Activated naive CD4-positive, alpha-beta T cell (primary cell): Measurements from ENCODE around the gene OCA2.

ENCODE experiments used
- DNase-seq, 4 experiments: peaks; one replicate each; lab custom pipeline; 2025; lab: John Stamatoyannopoulos, UW

Gene OCA2

DNA sequence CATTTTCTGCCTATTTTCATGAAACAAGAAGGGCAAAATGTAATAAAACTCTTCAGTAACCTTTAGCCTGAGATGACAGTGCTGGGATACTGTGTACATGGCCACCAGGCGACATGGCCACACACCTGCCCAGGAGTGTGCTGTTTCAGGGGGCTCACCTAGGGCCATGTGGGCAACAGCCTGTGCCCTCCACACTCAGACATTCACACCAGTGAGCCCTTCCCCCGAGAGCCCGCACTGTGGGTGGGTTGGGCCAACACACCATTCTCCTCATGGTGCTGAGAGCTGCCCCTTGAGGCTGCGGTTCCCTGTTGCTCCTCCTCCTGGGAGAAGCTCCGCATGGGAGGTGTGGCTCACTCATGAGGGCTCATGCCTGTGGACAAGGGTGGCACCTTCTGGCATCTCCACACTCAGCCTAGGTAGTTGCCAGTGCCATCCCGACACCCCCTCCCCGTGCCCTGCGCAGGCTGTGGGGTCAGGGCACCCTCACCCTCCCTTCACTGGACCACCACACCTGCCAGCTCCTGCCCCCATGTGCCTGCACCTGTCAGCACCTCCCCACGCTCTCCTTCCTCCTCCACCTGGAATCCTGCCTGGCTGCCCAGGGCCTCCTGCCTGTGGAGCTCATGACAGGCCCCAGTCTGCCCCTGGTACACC is 19.7 kb downstream of the OCA2 start:
- no peak for DNase-seq

DNA sequence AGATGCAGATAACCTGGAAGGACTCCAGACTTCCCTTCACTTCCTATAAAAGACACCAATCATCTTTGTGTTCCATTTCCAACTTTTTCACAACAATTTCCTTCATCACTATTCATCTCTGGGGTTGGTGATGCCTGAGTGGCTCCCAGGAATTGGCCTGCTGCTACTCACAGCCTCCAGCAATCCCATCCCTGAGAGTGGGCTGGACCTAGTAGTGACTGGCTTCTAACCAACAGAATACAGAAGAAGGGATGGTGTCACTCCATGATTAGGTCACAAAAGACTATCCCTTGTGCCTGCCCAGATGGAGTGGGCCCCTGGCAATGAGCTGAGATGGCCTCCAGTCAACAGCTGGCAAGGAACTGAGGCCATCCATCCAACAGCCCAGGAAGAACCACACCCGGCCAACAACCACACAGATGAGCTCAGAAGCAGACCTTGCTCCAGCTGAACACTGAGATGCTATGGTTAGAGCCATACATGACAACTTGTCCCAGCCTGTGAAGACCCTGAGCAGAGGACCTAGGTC is 20.9 kb downstream of the OCA2 start:
- DNase-seq: no peak

DNA sequence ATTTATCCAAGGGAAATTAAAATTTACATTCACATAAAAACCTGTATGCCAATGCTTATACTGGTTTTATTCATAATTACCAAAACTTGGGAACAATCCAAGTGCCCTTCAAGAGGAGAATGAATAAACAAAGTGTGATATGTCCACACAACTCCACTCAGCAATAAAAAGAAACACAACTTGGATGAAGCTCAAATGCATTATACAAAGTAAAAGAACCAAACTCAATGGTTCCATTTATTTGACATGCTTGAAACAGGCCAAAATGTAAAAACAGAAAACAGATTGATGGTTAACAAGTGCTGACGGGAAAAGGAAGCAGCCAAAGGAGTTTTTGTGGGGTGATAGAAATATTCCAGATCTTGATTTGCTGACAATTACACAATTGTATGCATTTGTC is 23.5 kb downstream of the OCA2 start:
- DNase-seq: no peak

DNA sequence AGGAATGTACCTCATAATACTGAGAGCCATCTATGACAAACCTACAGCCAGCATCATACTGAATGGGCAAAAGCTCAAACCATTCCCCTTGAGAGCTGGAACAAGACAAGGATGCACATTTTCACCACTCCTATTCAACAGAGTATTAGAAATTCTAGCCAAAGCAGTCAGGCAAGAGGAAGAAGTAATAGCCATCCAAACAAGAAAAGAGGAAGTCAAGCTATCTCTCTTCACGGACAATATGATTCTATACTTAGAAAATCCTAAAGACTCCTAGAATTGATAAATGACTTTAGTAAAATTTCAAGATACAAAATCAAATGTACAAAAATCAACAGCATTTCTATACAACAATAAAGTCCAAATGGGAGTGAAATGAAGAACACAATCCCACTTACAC is 30.2 kb downstream of the OCA2 start:
- DNase-seq: no peak

DNA sequence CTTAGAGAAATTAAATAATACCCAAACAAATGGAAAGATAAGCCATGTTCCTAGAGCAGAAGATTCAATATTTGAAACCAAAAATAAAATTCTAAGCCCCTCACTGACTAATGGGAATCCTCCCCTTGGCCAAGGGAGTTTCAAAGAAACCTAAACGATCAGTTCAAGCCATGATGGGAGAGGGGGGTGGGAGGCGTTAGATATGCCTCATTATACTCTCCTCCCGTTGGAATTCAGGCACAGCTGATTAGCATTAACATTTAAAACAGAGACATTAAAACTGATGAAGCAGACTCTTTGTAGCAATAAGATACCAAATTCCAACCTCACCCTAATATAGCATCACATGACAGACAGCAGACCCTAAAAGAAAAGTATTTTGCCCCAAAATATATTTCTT is 32.9 kb downstream of the OCA2 start:
- no peak for DNase-seq

DNA sequence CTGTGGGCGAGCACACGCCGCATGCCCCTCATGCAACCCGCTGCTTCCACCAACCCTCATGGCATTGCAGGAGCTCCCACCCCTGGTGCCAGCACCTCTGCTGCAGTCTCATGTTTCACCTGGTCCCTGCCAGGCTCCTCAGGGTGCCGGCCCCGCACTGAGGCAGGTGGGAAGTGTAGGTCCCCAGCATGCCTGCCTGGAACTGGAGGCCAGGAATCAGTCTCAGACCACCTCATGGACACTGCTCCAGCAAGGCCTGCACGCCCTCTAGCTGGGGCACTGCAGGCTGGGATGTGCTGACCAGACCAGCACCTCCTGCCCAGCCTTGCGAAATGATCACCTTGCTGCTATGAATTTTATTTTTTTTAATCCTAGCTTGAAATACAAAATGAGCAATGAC is 39.1 kb downstream of the OCA2 start:
- no peak for DNase-seq

DNA sequence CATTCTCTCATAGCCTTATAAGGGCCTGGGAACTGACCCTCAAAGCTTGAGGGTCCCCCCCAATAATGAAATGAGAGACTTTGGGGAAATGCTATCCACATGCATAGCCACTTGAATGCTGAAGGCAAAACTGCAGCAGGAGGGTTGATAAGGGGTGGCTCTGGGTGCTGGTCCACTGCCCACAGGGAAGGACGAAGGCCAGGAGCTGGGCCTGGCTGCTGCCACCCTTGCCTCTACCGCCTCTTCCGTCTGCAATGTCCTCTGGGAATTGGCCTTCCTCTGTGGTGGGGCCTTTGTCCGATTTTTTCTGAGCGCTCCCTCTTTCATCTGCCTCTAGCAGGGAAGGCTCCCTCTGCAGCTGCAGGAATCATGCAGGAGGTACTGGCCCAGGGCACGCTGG is 41.0 kb downstream of the OCA2 start:
- no peak for DNase-seq

DNA sequence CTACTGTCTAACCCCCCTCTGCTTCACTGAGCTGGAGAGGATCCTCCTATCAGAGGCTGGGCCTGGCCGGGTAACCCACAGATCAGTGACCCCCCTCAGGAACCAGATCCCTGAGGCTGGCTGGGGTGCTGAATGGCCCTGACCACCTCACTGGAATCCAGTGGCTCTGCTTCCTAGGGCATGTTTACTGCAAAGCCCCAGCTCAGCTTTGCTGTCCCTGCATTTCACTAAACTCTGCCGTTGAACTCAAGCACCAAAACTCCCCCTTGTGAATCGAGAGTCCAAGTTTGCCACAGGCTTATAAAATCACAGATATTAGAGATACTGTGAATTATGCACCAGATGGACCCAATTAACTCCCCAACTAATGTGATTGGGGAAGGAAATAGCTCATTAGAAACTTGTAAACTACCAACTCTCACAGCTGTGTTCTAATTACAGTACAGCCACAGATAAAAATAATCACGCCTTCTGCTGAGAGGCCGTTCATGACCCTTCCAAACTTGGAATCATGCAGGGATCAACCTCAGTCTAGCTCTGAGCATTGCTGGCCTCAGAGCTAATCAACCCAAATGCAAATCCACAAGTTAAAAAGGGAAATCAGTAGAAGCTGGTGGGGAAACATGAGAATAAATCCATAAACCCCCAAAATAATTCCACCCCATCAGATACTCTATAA is 47.0 kb downstream of the OCA2 start:
- DNase-seq: no peak

DNA sequence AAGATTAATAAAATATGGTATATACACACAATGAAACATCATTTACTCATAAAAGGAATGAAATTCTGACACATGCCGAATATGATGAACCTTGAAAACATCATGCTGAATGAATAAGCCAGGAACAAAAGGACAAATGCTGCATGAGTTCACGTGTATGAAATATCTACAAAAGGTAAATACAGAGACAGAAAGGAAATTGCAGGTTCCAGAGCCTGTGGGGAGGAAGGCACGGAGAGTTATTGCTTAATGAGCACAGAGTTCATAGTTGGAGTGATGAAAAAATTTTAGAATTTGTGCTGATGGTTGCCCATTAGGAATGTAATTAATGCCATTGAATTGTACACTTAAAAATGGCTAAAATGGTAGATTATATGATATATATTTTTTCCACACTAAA is 49.5 kb downstream of the OCA2 start:
- no peak for DNase-seq

DNA sequence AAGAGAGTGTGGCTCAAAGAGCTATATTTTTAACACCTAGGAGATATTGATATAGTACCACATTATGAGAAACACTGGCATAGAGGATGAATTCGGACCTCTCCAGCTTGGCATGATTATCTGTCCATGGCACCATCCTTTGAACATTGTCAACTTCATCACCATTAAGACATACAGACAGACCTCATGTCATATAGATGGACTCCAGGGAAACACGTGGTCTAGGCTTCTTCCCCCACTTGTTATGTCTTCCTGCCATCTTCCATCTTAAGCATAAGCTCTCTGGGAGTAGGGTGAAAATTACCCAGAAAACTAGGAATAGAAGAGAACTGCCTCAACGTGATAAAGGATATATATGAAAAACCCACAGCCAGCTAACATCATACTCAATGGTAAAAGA is 51.8 kb downstream of the OCA2 start:
- DNase-seq: no peak

DNA sequence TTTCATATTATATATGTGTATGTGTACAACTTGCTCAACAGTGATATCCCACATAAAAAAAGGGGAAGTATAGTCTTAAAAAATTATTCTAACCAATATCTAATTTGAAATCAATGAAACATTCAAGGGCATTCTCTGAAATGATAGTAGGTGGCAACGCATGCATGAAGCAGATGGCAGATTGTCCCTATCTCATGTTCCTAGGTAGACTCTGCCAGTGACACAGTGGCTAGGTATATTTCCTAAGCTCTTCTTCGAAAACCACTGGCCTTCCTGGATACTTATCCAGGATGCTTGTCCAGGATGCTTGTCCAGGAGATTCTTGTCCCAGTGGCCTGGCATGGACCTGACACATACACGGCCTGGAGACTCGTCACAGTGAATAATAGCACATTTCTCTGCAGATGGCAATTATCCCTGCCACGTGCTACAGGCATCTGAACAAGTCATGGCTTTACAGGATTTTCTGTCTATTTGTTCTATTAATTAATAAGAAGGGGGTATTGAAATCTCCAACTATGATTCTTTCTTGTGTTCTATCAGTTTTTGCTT is 54.9 kb downstream of the OCA2 start:
- DNase-seq: no peak

DNA sequence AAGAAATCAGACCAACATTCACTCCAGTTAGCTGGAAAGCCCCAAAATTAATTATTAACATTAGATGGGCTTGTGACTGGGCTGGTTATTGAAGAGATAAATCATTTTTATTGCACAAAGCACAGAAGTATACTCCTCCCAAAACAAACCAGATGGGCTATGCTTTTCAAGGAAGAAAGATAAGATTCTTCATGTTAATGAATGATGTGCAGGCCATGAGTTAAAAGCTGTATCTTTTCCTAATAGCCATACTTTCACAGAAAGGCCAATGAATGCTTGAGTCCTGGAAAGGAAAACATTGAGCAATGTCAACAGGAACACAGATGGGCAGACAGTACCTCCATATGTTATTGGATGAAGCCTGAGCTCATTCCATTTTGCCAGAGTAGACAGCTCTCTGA is 55.4 kb downstream of the OCA2 start:
- DNase-seq: no peak

DNA sequence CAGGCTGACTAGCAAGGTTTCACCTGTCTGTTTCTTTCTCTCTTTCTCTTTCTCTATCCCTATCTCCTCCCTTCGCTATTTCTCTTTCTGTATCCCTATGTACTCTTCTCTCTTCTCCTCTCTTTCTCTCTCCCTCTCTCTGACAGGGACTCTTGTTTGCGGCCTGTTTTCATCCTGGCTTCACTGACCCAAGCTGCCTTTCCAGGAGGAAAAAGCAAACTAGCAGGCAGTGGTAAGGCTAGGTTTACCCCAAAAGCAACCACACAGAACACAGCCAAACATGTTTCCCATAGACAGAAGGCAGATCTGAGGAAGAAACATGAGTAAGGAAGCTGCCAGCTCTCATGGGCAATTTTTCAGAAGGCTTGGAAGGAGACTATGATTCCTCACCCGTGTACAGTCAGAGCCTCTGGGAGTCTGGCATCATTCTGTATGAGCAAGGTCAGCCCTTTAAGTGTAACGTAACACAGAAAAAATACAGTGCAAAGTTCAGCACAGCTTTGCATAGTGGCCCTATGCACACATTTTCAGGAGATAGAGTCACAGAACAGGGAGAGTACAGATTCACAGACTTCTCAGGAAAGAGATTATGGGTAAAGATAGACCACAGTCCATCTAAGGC is 61.0 kb downstream of the OCA2 start:
- DNase-seq: no peak

DNA sequence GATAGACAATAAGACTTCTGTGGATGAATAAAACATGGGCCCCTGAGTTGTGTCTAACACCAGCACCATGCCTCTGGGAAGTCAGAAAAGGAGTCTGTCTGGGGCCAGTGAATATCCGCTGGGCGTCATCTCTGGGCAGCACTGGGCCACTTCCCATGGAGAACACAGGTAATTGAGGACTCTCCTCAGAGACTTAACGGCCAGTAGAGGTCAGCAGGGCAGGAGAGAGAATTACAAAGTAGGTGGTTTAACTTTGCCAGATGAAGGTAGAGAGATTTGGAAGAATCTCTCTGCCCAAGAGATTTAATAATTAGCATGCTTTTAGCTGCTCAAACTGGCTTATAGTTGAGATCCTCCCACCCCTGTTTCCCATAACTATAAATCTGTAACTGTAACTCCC is 65.7 kb downstream of the OCA2 start:
- DNase-seq: no peak

DNA sequence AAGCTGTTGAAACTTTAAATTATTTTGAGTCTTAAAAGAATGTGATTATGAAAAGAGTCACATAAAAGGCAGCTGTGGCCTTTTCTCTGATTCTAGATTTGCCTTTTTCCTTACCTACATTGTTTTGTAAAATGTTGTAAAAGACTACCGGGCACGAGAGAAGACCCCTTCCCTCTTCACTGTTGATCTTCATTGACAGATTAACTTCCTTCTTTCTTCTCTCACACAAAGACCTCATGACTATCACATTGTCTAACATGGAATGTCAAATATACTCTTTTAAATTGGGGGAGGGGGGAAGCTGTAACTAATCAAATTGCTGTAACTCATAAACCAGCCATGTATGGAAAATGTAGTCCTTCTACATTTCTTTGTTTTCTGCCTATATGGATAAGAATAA is 68.3 kb downstream of the OCA2 start:
- DNase-seq: no peak

DNA sequence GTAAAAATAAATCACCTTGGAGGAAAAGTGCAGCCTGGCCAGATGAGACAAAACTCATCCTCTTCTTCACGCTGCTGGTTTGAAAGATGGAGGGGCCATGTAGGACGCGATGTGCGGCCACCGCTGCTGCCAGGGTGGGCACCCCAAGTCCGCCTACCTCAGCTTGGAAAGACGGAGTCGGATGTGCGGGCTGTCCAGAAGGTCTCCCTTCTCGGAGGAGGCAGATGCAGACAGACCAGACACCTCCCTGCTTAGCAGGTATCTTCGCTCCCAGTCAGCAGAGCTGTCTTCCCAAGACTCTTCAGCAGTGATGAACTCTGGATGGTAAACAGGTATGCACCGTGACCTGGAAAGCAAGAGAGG is 71.4 kb downstream of the OCA2 start:
- no peak for DNase-seq

DNA sequence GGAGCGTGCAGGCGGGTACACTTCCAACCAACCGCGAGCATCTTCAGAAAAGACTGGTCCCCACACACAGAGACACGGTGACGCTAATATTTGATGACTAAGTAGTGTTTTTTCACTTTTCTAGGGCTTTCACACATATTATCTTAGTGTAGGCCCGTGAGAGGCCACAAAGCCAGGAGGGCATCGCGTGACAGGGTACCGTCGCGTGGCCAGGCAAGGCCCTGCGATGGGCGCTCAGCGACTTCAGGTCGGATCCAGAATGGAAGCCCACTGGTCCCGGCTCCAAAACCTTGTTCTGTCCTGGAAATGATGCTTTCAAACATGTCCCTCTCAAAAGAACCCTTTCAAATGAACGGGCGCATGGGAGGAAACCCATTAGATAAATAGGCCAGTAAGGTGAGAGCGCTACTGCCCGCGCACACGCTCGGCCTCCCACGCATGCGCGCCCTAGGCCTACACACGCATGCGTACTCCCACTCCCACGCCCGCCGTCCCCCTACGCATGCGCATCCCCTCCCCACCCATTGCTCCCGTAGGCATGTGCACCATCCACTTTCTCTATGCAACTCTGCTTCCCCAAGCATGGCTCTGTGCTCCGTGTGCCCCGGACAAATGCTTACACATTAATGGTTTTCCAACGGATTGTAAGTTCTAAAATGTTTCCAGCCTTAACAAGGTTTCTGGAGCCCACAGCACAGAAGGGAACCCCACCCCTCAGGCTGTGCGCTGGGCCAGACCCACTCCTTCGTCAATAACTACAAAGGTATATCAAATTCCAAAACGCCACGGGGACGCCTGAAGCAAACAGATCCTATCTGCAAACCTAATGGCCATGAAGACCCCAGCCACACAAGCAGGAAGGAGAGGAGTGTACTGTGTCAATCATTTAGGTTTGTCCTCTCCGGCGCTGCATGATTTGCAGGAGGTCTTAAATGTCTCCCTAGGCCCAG is 72.1 kb downstream of the OCA2 start:
- no peak for DNase-seq

DNA sequence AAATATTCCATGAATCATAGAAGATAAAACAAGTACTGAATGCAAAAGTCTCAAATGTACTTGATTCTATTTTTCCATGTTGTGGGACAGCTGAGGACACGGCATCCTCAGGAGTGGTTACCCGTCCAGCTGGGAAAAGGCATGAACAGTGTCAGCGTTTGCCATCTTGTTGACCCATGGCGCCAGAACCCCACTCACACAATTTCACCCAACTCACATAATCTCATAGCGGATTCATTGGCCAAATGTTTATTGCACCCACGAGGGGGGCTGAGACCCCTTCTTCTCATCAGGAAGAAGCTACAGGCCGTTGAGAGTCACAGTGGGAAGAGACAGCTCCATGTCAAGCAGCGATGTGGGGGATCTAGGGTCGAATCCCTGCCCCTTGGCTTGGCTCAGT is 72.9 kb downstream of the OCA2 start:
- DNase-seq: no peak

DNA sequence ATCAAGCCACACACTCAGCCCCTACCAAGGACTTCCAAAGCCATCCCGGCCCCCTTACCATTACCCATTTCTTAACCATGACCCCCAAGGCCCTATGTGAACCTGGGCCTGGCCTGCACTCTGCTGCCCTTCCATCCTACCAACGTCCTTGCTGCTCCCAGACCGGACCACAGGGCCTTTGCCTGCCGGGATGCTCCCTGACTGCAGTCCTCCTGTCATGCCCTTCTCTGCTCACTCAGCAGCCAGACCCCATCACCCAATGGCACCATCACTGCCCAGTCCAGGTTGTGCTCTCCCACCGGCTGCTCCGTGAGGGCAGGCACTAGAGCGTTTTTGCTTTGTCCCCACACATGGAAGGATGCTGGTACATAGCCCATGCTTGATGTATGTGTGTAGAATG is 73.7 kb downstream of the OCA2 start:
- no peak for DNase-seq

DNA sequence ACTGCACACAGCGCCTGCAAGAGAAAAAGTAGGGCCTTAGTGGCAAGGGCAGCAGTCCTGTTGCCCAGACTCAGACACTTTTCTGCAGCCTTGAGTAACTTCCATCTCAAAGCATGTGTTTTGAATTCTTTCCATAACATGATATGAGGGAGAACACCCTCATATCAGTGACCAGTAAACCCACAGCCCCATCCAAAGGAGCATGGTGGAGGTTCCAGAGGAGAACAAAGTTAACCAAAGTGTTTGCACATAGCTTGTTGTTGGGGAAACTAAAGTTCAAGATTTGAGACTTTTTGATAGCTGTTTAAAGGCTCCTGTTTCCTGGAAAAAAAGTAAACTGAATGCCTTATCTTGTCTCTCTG is 74.2 kb downstream of the OCA2 start:
- DNase-seq: no peak

DNA sequence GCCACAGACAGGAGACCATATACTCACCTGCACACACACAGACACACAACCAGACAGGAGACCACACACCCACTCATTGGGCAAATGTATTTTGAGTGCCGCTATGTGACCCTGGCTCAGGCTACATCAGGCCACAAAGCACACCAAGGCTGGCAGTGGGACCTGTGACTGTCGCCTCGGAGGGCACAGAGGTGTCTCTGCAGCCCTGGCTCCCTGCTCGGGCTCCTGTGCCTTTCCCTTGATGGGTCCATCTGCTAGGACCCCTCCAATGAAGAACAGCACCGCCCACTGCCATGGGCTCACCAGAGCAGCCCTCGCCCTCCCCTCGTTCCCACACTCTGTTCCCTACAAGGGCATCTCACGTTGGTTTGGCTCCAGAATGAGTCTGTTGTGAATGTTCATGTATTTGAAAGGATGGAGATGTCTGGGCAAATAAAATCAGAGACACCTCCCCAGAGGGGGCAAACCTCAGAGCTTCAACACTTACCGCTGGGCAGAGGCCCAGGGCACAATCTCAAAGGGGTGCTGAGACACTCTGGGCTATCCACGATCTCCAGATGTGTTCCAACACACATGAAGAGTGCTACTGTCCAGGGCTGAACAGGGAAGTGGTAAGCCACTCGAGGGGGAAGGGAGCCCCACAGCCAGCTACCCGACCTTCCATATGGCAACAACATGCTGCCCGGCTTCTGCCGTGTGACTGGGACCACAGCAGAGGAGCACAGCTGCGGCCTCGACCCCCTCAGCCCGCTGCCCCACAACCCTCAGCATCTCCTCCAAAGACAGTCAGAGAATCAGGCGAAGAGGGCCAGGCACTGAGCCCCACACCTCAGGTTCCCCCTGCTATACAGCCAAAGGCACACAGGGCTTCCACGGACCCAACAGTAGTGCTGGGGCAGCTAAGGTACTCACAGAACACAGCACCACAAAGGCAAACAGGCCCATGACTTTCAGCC is 74.9 kb downstream of the OCA2 start:
- no peak for DNase-seq
